ENCODE measurements around the gene MYH6. TPM values are rescaled to one million over a fixed set of nuclear protein-coding genes. Genes with fewer than 3 reads are reported as not detected.

Gene MYH6
- total RNA-seq, 1 donor = not detected

- Histone ChIP-seq H3K79me2 (ENCODE audit: insufficient read depth, low read length) (no peaks in the 10 kb centered on the region), H3K4me3 (ENCODE audit: insufficient read depth, low read length) (no peak overlapping the region), H3K4me2 (ENCODE audit: insufficient read depth, low read length) (no peak overlapping the region), H2AFZ (ENCODE audit: low read length) (no peak overlapping the region), H3K9me3 (ENCODE audit: low read depth, low read length) (no peaks in the 10 kb centered on the region), H3K36me3 (ENCODE audit: insufficient read depth, low read length) (no peaks in the 10 kb centered on the region), H3K27ac (ENCODE audit: low read depth, low read length) (no peak overlapping the region), H4K20me1 (ENCODE audit: insufficient read depth, low read length) (no peaks in the 10 kb centered on the region), H3K4me1 (ENCODE audit: insufficient read depth, low read length) (no peaks in the 10 kb centered on the region), H3K27me3 (ENCODE audit: insufficient read depth, low read length) (no peaks in the 10 kb centered on the region)
- TF ChIP-seq, protein P1, sequence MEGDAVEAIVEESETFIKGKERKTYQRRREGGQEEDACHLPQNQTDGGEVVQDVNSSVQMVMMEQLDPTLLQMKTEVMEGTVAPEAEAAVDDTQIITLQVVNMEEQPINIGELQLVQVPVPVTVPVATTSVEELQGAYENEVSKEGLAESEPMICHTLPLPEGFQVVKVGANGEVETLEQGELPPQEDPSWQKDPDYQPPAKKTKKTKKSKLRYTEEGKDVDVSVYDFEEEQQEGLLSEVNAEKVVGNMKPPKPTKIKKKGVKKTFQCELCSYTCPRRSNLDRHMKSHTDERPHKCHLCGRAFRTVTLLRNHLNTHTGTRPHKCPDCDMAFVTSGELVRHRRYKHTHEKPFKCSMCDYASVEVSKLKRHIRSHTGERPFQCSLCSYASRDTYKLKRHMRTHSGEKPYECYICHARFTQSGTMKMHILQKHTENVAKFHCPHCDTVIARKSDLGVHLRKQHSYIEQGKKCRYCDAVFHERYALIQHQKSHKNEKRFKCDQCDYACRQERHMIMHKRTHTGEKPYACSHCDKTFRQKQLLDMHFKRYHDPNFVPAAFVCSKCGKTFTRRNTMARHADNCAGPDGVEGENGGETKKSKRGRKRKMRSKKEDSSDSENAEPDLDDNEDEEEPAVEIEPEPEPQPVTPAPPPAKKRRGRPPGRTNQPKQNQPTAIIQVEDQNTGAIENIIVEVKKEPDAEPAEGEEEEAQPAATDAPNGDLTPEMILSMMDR (IDR thresholded peaks at IDR 0.05; ENCODE audit: extremely low read depth, low read depth, low read length) = no peak
- no peak for DNase-seq (ENCODE audit: insufficient read length, low spot score, missing footprints)
Measured at GRCh38 chr14:23438101-23438971, 30.3 kb upstream of the MYH6 start.

DNA sequence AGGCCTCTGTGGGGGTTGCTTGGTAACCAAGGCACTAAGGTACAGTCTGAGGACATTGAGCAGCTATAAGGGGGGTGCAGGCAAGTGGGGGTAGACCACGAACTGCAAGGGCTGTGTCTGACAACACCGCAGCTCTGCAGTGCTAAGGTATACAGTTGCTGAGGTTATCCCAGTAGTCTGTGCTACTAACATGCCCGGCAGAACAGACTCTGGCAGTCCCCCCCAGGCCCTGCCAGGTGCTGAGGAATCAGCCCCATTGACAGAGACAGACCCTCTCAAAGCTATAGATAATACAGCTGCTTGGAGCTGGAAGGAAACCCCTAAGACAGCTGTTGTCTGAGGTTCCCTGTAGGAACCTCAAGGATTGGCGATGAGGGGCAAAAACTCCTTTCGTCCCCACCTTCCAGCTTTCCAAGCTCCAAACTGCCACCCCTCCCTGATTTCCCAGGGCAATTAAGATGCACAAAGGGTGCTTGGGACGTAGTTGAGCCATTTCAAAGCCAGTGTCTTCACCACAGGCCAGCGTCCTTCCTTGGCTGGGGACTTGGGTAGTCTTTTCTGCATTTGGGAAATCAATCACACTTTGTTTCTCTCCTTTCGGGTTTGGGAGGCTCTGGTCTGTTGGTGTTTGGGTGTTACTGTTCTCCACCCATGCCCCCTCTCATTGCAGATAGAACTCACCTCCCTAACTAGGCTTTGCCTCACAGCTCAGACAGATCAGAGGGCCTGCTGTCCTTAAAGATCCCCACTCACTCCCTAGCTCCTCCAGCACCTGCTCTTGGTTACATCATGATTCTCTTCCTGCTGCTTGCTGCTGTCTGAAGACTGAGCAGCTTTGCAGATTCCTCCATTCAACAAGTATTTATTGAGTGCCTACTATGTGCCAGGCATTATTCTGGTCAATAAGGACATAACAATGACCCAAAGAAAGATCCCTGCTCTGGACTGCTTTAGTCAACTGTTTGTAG, 29.3 kb upstream of the MYH6 start:
- H3K4me3 ChIP-seq (ENCODE audit: insufficient read depth, low read length) = no peak overlapping the region
- H3K9me3 ChIP-seq (ENCODE audit: low read depth, low read length) = no peaks in the 10 kb centered on the region
- H3K27ac ChIP-seq (ENCODE audit: low read depth, low read length) = no peak overlapping the region
- no peaks in the 10 kb centered on the region for H3K79me2 ChIP-seq (ENCODE audit: insufficient read depth, low read length)
- H4K20me1 ChIP-seq (ENCODE audit: insufficient read depth, low read length) = no peaks in the 10 kb centered on the region
- TF ChIP-seq, protein P1 (IDR thresholded peaks at IDR 0.05; ENCODE audit: extremely low read depth, low read depth, low read length) = no peak
- H2AFZ ChIP-seq (ENCODE audit: low read length) = no peak overlapping the region
- DNase-seq (ENCODE audit: insufficient read length, low spot score, missing footprints) = peak; percentile 60
- H3K4me1 ChIP-seq (ENCODE audit: insufficient read depth, low read length) = no peaks in the 10 kb centered on the region
- H3K36me3 ChIP-seq (ENCODE audit: insufficient read depth, low read length) = no peaks in the 10 kb centered on the region
- H3K27me3 ChIP-seq (ENCODE audit: insufficient read depth, low read length) = no peaks in the 10 kb centered on the region
- H3K4me2 ChIP-seq (ENCODE audit: insufficient read depth, low read length) = no peak overlapping the region

DNA sequence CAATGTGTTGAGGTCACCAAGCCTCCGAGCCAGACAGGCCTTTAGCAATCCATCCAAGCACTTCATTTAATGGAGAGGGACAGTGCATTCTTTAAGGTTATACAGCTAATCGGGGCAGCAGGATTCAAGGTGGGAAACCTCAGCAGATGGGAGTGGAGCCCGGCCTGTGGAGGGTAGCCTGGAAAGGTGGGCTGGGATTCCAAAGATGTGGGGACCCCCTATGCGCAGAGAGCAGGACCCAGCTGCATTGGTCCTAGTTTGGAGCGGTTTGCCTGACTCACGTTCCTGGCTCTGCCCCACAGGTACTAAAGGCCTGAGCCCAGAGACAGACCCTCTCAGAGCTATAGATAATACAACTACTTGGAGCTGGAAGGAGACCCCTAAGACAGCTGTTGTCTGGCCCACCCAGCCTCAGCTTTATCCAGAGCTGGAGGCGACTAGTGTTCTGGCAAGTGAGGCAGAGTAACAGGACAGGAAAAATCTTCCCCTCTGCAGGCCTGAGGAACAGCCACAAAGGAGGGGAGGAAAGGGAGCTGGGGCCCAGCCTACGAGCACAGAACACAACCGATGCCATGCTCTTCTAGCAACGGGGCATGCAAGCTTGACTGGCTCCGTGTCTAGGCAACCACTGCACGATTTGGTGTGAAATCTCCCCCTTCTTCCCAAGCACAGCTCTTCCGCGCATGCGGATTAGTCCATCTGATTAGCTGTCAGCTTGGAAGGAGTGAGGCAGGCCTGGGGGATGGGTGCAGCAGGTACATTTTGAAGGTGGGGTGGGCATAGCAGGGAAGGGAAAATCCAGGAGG, 28.5 kb upstream of the MYH6 start:
- H3K27me3 ChIP-seq (ENCODE audit: insufficient read depth, low read length) = no peaks in the 10 kb centered on the region
- TF ChIP-seq, protein P1 (IDR thresholded peaks at IDR 0.05; ENCODE audit: extremely low read depth, low read depth, low read length) = no peak
- H3K27ac ChIP-seq (ENCODE audit: low read depth, low read length) = no peak overlapping the region
- DNase-seq (ENCODE audit: insufficient read length, low spot score, missing footprints) = no peak
- no peak overlapping the region for H3K4me3 ChIP-seq (ENCODE audit: insufficient read depth, low read length)
- H2AFZ ChIP-seq (ENCODE audit: low read length) = no peak overlapping the region
- no peaks in the 10 kb centered on the region for H3K36me3 ChIP-seq (ENCODE audit: insufficient read depth, low read length)
- no peak overlapping the region for H3K4me2 ChIP-seq (ENCODE audit: insufficient read depth, low read length)
- H3K9me3 ChIP-seq (ENCODE audit: low read depth, low read length) = no peaks in the 10 kb centered on the region
- H3K4me1 ChIP-seq (ENCODE audit: insufficient read depth, low read length) = no peaks in the 10 kb centered on the region
- no peaks in the 10 kb centered on the region for H3K79me2 ChIP-seq (ENCODE audit: insufficient read depth, low read length)
- H4K20me1 ChIP-seq (ENCODE audit: insufficient read depth, low read length) = no peaks in the 10 kb centered on the region
